B cell (primary cell): ENCODE data around the gene RPL39L.

Experiments
- EZH2 ChIP-seq: IDR thresholded peaks from 2 replicates; pipeline ENCODE4 v1.6.1; 2012; ENCODE audit warnings: borderline replicate concordance, low read depth, mild to moderate bottlenecking, moderate library complexity, low read length; ENCODE audit not compliant: insufficient read depth, poor library complexity, severe bottlenecking
- TF ChIP-seq, protein P1 (sequence below): fragments of 200-600 bp; IDR thresholded peaks from one replicate; pipeline ENCODE4 v1.8.0; 2022; ENCODE audit warnings: antibody characterized with exemption, mild to moderate bottlenecking

DNA sequence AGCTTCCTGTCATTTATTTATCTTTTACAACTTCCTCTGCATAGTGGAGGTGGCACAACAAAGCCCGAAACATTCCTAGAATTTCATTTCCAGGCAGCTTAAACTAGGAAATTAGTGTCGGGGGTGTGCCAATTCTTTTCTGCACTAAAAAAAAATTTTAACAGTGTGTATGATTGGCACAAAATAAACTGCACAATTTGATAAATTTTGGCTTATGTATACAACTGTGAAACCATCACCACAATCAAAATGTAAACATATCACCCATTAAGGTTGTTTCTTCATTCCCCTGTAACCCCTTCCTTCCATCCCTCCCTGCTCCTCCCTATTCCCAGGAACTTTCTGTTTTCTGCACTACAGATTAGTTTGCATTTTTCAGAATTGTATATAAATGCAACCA, 54.7 kb downstream of the RPL39L start:
- TF ChIP-seq, protein P1, sequence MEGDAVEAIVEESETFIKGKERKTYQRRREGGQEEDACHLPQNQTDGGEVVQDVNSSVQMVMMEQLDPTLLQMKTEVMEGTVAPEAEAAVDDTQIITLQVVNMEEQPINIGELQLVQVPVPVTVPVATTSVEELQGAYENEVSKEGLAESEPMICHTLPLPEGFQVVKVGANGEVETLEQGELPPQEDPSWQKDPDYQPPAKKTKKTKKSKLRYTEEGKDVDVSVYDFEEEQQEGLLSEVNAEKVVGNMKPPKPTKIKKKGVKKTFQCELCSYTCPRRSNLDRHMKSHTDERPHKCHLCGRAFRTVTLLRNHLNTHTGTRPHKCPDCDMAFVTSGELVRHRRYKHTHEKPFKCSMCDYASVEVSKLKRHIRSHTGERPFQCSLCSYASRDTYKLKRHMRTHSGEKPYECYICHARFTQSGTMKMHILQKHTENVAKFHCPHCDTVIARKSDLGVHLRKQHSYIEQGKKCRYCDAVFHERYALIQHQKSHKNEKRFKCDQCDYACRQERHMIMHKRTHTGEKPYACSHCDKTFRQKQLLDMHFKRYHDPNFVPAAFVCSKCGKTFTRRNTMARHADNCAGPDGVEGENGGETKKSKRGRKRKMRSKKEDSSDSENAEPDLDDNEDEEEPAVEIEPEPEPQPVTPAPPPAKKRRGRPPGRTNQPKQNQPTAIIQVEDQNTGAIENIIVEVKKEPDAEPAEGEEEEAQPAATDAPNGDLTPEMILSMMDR, result no peak
- TF ChIP-seq EZH2, result no peak
